HCT116 (cell line): ENCODE measurements around the gene MYO7B. TPM values are rescaled to one million over a fixed set of nuclear protein-coding genes. Genes with fewer than 3 reads are reported as not detected.

Source experiments
- ATAC-seq: fragments of 200-7000 bp; cut with Tn5 transposase; 2 replicates; pipeline ENCODE4 v1.9.1; 2020; ENCODE audit warnings: mild to moderate bottlenecking, moderate library complexity
- BruUV-seq: library from RNA; stranded (reverse); fragments of 400-500 nt; replicated peaks from 2 replicates; lab custom pipeline; 2021; lab: Mats Ljungman, UMichigan
- CTCF ChIA-PET: fragments of 300-600 bp; sonication (Branson Sonifier 250); formaldehyde crosslinking; loops from one replicate; lab custom pipeline; 2021; ENCODE audit warnings: antibody characterized with exemption; lab: Charles Lee
- POLR2A ChIA-PET: fragments of 300-600, 350-600 bp; sonication (Branson Sonifier 250); formaldehyde crosslinking; loops from one replicate; lab custom pipeline; 2021; ENCODE audit warnings: antibody characterized with exemption; lab: Charles Lee
- RAD21 ChIA-PET, 2 experiments: fragments of 300-600 bp; sonication (Branson Sonifier 250); formaldehyde crosslinking; loops; one replicate each; lab custom pipeline; 2023; ENCODE audit warnings: low total read pairs in 2 of 2; ENCODE audit not compliant: uncharacterized antibody in 2 of 2, unreplicated experiment in 2 of 2, low non-redundant PET in 1 of 2; lab: Charles Lee
- DNase-seq: peaks from one replicate; pipeline ENCODE4 v3.0.0-alpha.2; 2010; ENCODE audit warnings: low read depth, low spot score
- H2AFZ ChIP-seq: fragments of 200-600 bp; shearing (Covaris generic), sonication (generic); 2 replicates; pipeline ENCODE4 v1.6.1; 2017; ENCODE audit warnings: low read depth, mixed run types, mixed read lengths, antibody characterized with exemption, low read length; ENCODE audit not compliant: poor library complexity, severe bottlenecking
- H3K27ac ChIP-seq: 2 replicates; pipeline ENCODE4 v1.5.1; 2012; ENCODE audit warnings: low read depth, low read length
- H3K27me3 ChIP-seq: fragments of 200-600 bp; sonication (generic); 2 replicates; pipeline ENCODE4 v1.6.1; 2016; ENCODE audit warnings: mixed run types, low read length, mixed read lengths; ENCODE audit not compliant: insufficient read depth
- H3K36me3 ChIP-seq, 2 experiments: fragments of 200-500 bp in 1 of 2; fragments of 200-600 bp in 1 of 2; sonication (Bioruptor generic) in 1 of 2; sonication (generic) in 1 of 2; 2 replicates each; pipeline versions ENCODE4 v1.5.1 to v1.6.1; 2014 to 2016; ENCODE audit warnings: low read length in 2 of 2, inconsistent platforms in 1 of 2, mixed read lengths in 1 of 2, mixed run types in 1 of 2; ENCODE audit not compliant: insufficient read depth in 2 of 2, control insufficient read depth in 1 of 2
- H3K4me1 ChIP-seq, 2 experiments: fragments of 200-600 bp in 1 of 2; sonication (generic) in 1 of 2; 2 replicates each; pipeline versions ENCODE4 v1.5.1 to v1.6.1; 2012 to 2017; ENCODE audit warnings: low read length in 2 of 2, inconsistent platforms in 1 of 2, mild to moderate bottlenecking in 1 of 2, mixed read lengths in 1 of 2, mixed run types in 1 of 2, moderate library complexity in 1 of 2; ENCODE audit not compliant: insufficient read depth in 2 of 2, control insufficient read depth in 1 of 2
- H3K4me2 ChIP-seq: fragments of 200-600 bp; sonication (generic); 2 replicates; pipeline ENCODE4 v1.6.1; 2017; ENCODE audit warnings: mixed run types, low read length, mixed read lengths
- H3K4me3 ChIP-seq, 2 experiments: fragments of 200-600 bp in 1 of 2; sonication (generic) in 1 of 2; replicated peaks in 1 of 2; 2 replicates each; pipeline ENCODE4 v1.5.1; 2011 to 2016; ENCODE audit warnings: low read length in 2 of 2, control low read depth in 1 of 2, low read depth in 1 of 2, mild to moderate bottlenecking in 1 of 2, mixed read lengths in 1 of 2, mixed run types in 1 of 2
- H3K79me2 ChIP-seq: fragments of 200-600 bp; sonication (generic); 2 replicates; pipeline ENCODE4 v1.6.1; 2017; ENCODE audit warnings: mild to moderate bottlenecking, mixed run types, low read length, moderate library complexity, mixed read lengths; ENCODE audit not compliant: insufficient read depth
- H3K9ac ChIP-seq: fragments of 200-600 bp; sonication (generic); 2 replicates; pipeline ENCODE4 v1.6.1; 2016; ENCODE audit warnings: low read length, mixed read lengths
- H3K9me2 ChIP-seq: fragments of 200-600 bp; sonication (generic), shearing (Covaris generic); 2 replicates; pipeline ENCODE4 v1.6.1; 2017; ENCODE audit warnings: mixed run types, mild to moderate bottlenecking, moderate library complexity; ENCODE audit not compliant: insufficient read depth
- H3K9me3 ChIP-seq, 2 experiments: fragments of 200-500 bp in 1 of 2; fragments of 200-600 bp in 1 of 2; sonication (Bioruptor generic) in 1 of 2; sonication (generic) in 1 of 2; 2 replicates each; pipeline ENCODE4 v1.6.1; 2014 to 2017; ENCODE audit warnings: low read length in 2 of 2, mixed read lengths in 2 of 2, inconsistent platforms in 1 of 2, low read depth in 1 of 2, mild to moderate bottlenecking in 1 of 2, mixed run types in 1 of 2, moderate library complexity in 1 of 2; ENCODE audit not compliant: control insufficient read depth in 1 of 2, insufficient read depth in 1 of 2
- H4K20me1 ChIP-seq: fragments of 200-600 bp; sonication (generic), shearing (Covaris generic); 2 replicates; pipeline ENCODE4 v1.6.1; 2017; ENCODE audit warnings: mixed run types, mild to moderate bottlenecking, moderate library complexity; ENCODE audit not compliant: insufficient read depth
- ATF3 ChIP-seq: IDR thresholded peaks from 2 replicates; pipeline ENCODE4 v1.6.1; 2012
- CBX3 ChIP-seq: IDR thresholded peaks from 2 replicates; pipeline ENCODE4 v1.6.1; 2012; ENCODE audit warnings: low read depth
- CEBPB ChIP-seq: IDR thresholded peaks from 2 replicates; pipeline ENCODE4 v1.6.1; 2012; ENCODE audit warnings: low read depth
- EGR1 ChIP-seq: IDR thresholded peaks from 2 replicates; pipeline ENCODE4 v1.6.1; 2012; ENCODE audit warnings: low read depth
- ELF1 ChIP-seq: IDR thresholded peaks from 2 replicates; pipeline ENCODE4 v1.6.1; 2012; ENCODE audit warnings: low read depth, borderline replicate concordance
- EZH2 ChIP-seq: fragments of 200-600 bp; sonication (generic); IDR thresholded peaks from 2 replicates; pipeline ENCODE4 v1.6.1; 2017; ENCODE audit warnings: antibody characterized with exemption, mixed run types
- EZH2phosphoT487 ChIP-seq: fragments of 200-600 bp; IDR thresholded peaks from 2 replicates; pipeline ENCODE4 v1.6.1; 2018; ENCODE audit warnings: antibody characterized with exemption, borderline replicate concordance
- FOSL1 ChIP-seq: IDR thresholded peaks from 2 replicates; pipeline ENCODE4 v1.6.1; 2012; ENCODE audit warnings: low read depth
- JUND ChIP-seq: IDR thresholded peaks from 2 replicates; pipeline ENCODE4 v1.6.1; 2012
- MAX ChIP-seq: IDR thresholded peaks from 2 replicates; pipeline ENCODE4 v1.6.1; 2012
- POLR2A ChIP-seq: IDR thresholded peaks from 2 replicates; pipeline ENCODE4 v1.7.0; 2011; ENCODE audit warnings: borderline replicate concordance; ENCODE audit not compliant: insufficient read depth, insufficient read length; ENCODE audit errors: extremely low read depth
- POLR2AphosphoS5 ChIP-seq: IDR thresholded peaks from 2 replicates; pipeline ENCODE4 v1.6.1; 2011; ENCODE audit warnings: mild to moderate bottlenecking, low read depth, low read length, moderate library complexity
- RAD21 ChIP-seq: IDR thresholded peaks from 2 replicates; pipeline ENCODE4 v1.6.1; 2012; ENCODE audit warnings: low read depth, mild to moderate bottlenecking
- SP1 ChIP-seq: IDR thresholded peaks from 2 replicates; pipeline ENCODE4 v1.6.1; 2012; ENCODE audit warnings: low read depth
- SRF ChIP-seq: IDR thresholded peaks from 2 replicates; pipeline ENCODE4 v1.6.1; 2012; ENCODE audit warnings: low read depth
- TCF7L2 ChIP-seq: IDR thresholded peaks from 2 replicates; pipeline ENCODE4 v1.7.0; 2011; ENCODE audit warnings: borderline replicate concordance, inconsistent platforms; ENCODE audit not compliant: insufficient read depth, insufficient read length; ENCODE audit errors: extremely low read depth
- ZFX ChIP-seq: fragments of 450-650 bp; IDR thresholded peaks from 2 replicates; pipeline ENCODE4 v1.6.1; 2017
- ZNF274 ChIP-seq: fragments of 200-500 bp; sonication (Bioruptor generic); IDR thresholded peaks from 2 replicates; pipeline ENCODE4 v1.6.1; 2014; ENCODE audit warnings: mild to moderate bottlenecking, low read depth, low read length, inconsistent platforms
- intact Hi-C: fragments of 100-400 bp; cut with micrococcal nuclease; formaldehyde crosslinking; loops from 2 replicates; pipeline ENCODE4 v1.10.0; 2022
- total RNA-seq: library from RNA; stranded (reverse); gene quantifications from one replicate; pipeline ENCODE4 v1.2.1, GENCODE V29; 2021; ENCODE audit not compliant: unreplicated experiment
- TF ChIP-seq, protein P1 (sequence below), 3 experiments: fragments of 200-600 bp in 1 of 3; sonication (generic) in 1 of 3; IDR thresholded peaks in 2 of 3; conservative IDR thresholded peaks in 1 of 3; 2 replicates each; pipeline ENCODE4 v1.5.1; 2012 to 2017; ENCODE audit warnings: low read depth in 2 of 3, low read length in 2 of 3, antibody characterized with exemption in 1 of 3, borderline replicate concordance in 1 of 3, control low read depth in 1 of 3, mild to moderate bottlenecking in 1 of 3, mixed read lengths in 1 of 3, mixed run types in 1 of 3, moderate library complexity in 1 of 3; ENCODE audit not compliant: insufficient read depth in 1 of 3

The MYO7B gene
- total RNA-seq, 1 experiment from 2014 or later: 0.07 TPM

GRCh38 chr2:127670957-127671290 is 135.4 kb downstream of the MYO7B start (continued):
- TF ChIP-seq FOSL1: no peak
- TF ChIP-seq EZH2phosphoT487: no peak
- no peak for TF ChIP-seq ZNF274
- TF ChIP-seq SRF: no peak

DNA sequence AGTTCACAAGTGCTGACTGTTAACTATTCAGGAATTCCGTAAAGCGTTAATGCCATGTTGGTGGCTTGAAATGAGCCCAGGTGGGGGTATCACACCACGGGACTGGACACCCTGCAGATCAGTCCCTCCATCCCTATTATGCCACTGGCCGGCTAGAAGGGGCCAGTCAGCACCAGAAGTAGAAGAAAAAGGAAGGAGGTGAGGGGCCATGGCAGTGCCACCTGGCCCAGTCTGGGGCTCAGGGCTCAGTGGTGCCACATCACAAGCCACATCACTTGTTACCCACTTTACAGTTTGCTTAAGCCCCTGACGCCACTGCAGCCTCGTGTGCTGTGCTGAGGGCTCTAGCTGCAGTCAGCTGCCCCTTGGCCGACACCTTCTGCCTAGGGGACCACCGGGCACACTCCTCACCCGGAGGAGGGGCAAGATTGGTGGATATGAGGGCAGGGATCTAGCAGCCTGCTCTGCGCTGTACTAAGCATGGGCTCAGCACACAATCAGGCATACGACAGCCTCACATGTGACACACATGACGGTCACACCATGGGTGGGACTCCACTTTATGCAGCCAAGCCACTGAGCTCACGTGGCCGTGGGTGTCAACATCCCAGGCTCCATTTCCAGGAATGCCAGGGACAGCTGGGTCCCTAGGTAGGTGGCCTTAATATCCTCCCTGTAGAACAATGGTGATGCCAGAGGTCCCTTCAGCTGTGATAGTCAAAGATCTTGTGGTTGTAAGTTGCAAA is 136.2 kb downstream of the MYO7B start:
- ATAC-seq (no peak), DNase-seq (no peak)
- Histone ChIP-seq H3K27me3 (peaks cover 7% of the 10 kb centered on the region; the same call in 1 of the 2 replicates), H2AFZ (no peak overlapping the region), H3K9ac (no peak overlapping the region), H4K20me1 (no peaks in the 10 kb centered on the region), H3K9me3 (no peaks in the 10 kb centered on the region), H3K4me1 (peaks cover 0 to 15% of the 10 kb centered on the region in 2 experiments; a peak in 2 of 4 replicates), H3K27ac (no peak overlapping the region), H3K4me2 (no peak overlapping the region), H3K4me3 (no peak overlapping the region), H3K9me2 (no peaks in the 10 kb centered on the region), H3K36me3 (no peaks in the 10 kb centered on the region), H3K79me2 (no peaks in the 10 kb centered on the region)
- TF ChIP-seq POLR2A (no peak), EZH2 (no peak), POLR2AphosphoS5 (no peak), ELF1 (no peak), SRF (no peak), FOSL1 (no peak), EZH2phosphoT487 (no peak), JUND (no peak), CEBPB (no peak), RAD21 (no peak), EGR1 (no peak), MAX (no peak), ATF3 (no peak), SP1 (no peak), ZFX (no peak), CBX3 (no peak), TCF7L2 (no peak), ZNF274 (no peak)
- TF ChIP-seq, protein P1, sequence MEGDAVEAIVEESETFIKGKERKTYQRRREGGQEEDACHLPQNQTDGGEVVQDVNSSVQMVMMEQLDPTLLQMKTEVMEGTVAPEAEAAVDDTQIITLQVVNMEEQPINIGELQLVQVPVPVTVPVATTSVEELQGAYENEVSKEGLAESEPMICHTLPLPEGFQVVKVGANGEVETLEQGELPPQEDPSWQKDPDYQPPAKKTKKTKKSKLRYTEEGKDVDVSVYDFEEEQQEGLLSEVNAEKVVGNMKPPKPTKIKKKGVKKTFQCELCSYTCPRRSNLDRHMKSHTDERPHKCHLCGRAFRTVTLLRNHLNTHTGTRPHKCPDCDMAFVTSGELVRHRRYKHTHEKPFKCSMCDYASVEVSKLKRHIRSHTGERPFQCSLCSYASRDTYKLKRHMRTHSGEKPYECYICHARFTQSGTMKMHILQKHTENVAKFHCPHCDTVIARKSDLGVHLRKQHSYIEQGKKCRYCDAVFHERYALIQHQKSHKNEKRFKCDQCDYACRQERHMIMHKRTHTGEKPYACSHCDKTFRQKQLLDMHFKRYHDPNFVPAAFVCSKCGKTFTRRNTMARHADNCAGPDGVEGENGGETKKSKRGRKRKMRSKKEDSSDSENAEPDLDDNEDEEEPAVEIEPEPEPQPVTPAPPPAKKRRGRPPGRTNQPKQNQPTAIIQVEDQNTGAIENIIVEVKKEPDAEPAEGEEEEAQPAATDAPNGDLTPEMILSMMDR (IDR thresholded peaks at IDR 0.05 in 2 of 3, conservative IDR thresholded peaks at IDR 0.05 in 1 of 3; ENCODE audit: borderline replicate concordance in 1 of 3, insufficient read depth in 1 of 3, low read depth in 2 of 3, low read length in 2 of 3): no peak
- BruUV-seq: no TSS peak
- ChIA-PET CTCF (interaction anchor here (1.3 kb wide), 1 partner anchor 22 kb away, joined by 3 read pairs; no protein-coding TSS in a partner anchor), POLR2A (no interaction called here), RAD21 (no interaction called here)
- intact Hi-C loops: loop anchor here (10.0 kb wide), 1 partner anchor 477 kb away; no protein-coding TSS in a partner anchor
